Measurements from ENCODE around the gene TCEAL1. TPM values are rescaled to one million over a fixed set of nuclear protein-coding genes. Genes with fewer than 3 reads are reported as not detected.

TCEAL1 gene
- total and polyA plus RNA-seq, 2 donors (not counting 1 experiment from before 2014, with no cell fraction given), result 12.5 to 16.7 TPM

DNA sequence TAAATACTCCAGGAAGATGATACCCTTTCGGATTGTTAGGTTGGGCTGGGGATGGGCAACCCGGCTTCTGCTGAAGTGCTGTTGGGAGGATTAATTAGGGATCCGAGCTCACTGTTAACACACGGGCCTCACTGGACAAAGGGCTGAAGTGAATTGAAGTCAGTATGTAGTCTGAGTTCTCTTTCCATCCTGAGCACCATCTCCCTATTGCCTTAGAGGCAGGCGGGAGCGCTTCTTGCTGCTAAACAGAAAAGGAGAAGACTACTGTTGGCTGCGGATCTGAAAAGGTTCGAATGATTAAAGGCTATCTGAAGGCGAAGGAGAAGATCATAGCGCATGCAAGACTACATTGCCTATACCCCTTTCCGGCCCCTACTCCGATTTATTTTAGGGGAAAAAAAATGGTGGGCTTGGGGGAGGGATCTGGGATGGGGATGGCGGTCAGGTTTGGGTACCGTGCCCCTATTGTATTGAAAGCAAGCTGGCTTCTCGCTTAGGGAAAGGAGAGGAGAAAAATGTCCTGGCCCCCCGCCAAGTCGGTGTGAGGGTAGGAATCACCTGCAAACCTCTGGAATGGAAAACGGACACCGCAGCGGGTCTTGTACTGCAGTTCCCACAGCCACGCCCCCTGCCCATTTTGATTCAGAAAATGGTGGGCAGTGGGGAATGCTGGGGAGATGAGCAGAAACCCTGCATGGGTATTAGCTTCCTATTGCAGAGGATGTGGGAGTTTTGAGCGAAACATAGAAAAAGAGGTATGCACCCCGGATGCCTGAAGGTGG, 35.4 kb downstream of the TCEAL1 start:
- no peak overlapping the region for H3K27ac Mint-ChIP-seq
- Histone ChIP-seq H2AFZ (ENCODE audit: insufficient read depth, low read depth, low read length, poor library complexity, severe bottlenecking) (no peak overlapping the region), H3K9ac (ENCODE audit: low read length) (no peak overlapping the region), H3K27me3 (replicated peaks in 1 of 4; ENCODE audit: control extremely low read depth in 1 of 4, control insufficient read depth in 3 of 4, insufficient read depth in 4 of 4, low read length in 3 of 4) (peaks cover 0 to 5% (median 0%) of the 10 kb centered on the region in 4 experiments), H4K20me1 (ENCODE audit: control insufficient read depth, insufficient read depth, low read length, poor library complexity, severe bottlenecking) (no peaks in the 10 kb centered on the region), H3K9me3 (ENCODE audit: control extremely low read depth in 1 of 3, control insufficient read depth in 2 of 3, insufficient read depth in 1 of 3, low read length in 2 of 3) (no peaks in the 10 kb centered on the region), H3K4me3 (ENCODE audit: control extremely low read depth in 1 of 5, extremely low read depth in 1 of 5, insufficient read depth in 1 of 5, low read depth in 2 of 5, low read length in 4 of 5) (no peak overlapping the region), H3K4me1 (ENCODE audit: control insufficient read depth in 2 of 2, insufficient read depth in 2 of 2, low read length in 2 of 2) (no peaks in the 10 kb centered on the region), H3K79me2 (ENCODE audit: control insufficient read depth, insufficient read depth, low read length) (no peaks in the 10 kb centered on the region), H3K36me3 (replicated peaks in 1 of 2; ENCODE audit: control extremely low read depth in 1 of 2, control insufficient read depth in 1 of 2, extremely low read depth in 1 of 2, insufficient read depth in 2 of 2, low read length in 1 of 2) (no peaks in the 10 kb centered on the region), H3K27ac (ENCODE audit: low read length in 2 of 2) (no peak overlapping the region), H3K4me2 (replicated peaks; ENCODE audit: low read depth, low read length, poor library complexity, severe bottlenecking) (no peak overlapping the region)
- H3K4me1 Mint-ChIP-seq, result no peaks in the 10 kb centered on the region
- CTCF ChIA-PET, result no interaction called here
- no peak for TF ChIP-seq CTCF (IDR thresholded peaks at IDR 0.05)
- WGBS (ENCODE audit: insufficient coverage), result 48% methylated on average over 11 of the region's 23 CpGs
- POLR2A ChIA-PET, result no interaction called here
- ATAC-seq (ENCODE audit: low read depth) (no peak), DNase-seq (no peak)
- H3K4me3 Mint-ChIP-seq, result no peak overlapping the region
- intact Hi-C loops (cut with micrococcal nuclease), result no loop called here
- no peaks in the 10 kb centered on the region for H3K9me3 Mint-ChIP-seq (ENCODE audit: insufficient read depth)
- peaks cover 19% of the 10 kb centered on the region for H3K27me3 Mint-ChIP-seq

DNA sequence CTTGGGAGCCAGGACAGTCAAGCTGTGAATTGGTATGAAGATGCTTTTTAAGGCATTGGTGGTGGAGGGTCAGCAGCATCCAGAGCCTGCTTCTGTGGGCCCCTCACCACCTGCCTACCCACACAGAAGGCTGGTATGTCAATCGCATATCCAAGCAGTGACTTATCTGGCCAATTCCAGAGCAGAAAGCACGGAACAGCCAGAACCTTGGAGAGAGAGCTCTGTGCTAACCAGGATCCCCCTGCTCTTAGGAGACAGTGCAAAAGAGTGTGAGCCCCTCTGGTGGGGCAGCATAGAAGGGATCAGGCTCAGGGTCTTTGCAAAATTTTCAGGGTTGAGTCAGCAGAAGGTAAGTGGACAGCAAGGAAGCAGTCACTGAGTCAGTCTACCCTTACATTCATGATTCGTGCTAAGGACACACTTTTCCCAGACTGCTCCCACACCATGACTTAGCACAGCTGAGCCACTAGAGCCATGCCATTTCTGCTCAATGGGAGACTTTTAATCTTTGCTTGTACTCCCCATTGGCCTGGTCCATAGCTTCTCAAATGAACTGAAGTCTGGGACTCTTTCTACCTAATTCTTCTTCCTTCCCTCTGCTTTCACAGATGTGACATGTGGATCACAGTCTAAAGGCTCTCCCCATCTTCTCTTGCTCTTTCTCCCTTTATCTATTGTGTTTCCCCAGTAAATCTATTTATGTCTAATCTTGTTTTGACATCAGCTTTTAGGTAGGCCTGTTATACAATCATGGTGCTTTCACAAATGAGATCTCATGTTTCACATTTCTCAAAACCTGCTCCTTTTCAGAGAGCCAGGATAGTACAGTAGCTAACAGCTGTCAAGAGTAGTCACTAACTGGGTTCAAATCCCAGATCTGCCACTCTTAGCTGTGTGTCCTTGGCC, 37.7 kb downstream of the TCEAL1 start:
- no peak overlapping the region for H3K27ac ChIP-seq (ENCODE audit: low read length in 2 of 2)
- H3K27me3 ChIP-seq (replicated peaks in 1 of 4; ENCODE audit: control extremely low read depth in 1 of 4, control insufficient read depth in 3 of 4, insufficient read depth in 4 of 4, low read length in 3 of 4), result peaks cover 0 to 5% (median 0%) of the 10 kb centered on the region in 4 experiments
- DNase-seq (no peak), ATAC-seq (ENCODE audit: low read depth) (no peak)
- H4K20me1 ChIP-seq (ENCODE audit: control insufficient read depth, insufficient read depth, low read length, poor library complexity, severe bottlenecking), result no peaks in the 10 kb centered on the region
- H3K4me3 Mint-ChIP-seq, result no peak overlapping the region
- no peaks in the 10 kb centered on the region for H3K4me1 ChIP-seq (ENCODE audit: control insufficient read depth in 2 of 2, insufficient read depth in 2 of 2, low read length in 2 of 2)
- no peak overlapping the region for H3K27ac Mint-ChIP-seq
- TF ChIP-seq EZH2 (IDR thresholded peaks at IDR 0.05; ENCODE audit: borderline replicate concordance, insufficient read depth, low read depth, low read length, poor library complexity, severe bottlenecking), result no peak
- TF ChIP-seq CTCF (IDR thresholded peaks at IDR 0.05), result no peak
- no peaks in the 10 kb centered on the region for H3K79me2 ChIP-seq (ENCODE audit: control insufficient read depth, insufficient read depth, low read length)
- peaks cover 15% of the 10 kb centered on the region for H3K27me3 Mint-ChIP-seq
- no peak overlapping the region for H3K4me3 ChIP-seq (ENCODE audit: control extremely low read depth in 1 of 5, extremely low read depth in 1 of 5, insufficient read depth in 1 of 5, low read depth in 2 of 5, low read length in 4 of 5)
- ChIA-PET POLR2A (no interaction called here), CTCF (no interaction called here)
- no peaks in the 10 kb centered on the region for H3K4me1 Mint-ChIP-seq
- no peak overlapping the region for H3K4me2 ChIP-seq (replicated peaks; ENCODE audit: low read depth, low read length, poor library complexity, severe bottlenecking)
- H2AFZ ChIP-seq (ENCODE audit: insufficient read depth, low read depth, low read length, poor library complexity, severe bottlenecking), result no peak overlapping the region
- no peaks in the 10 kb centered on the region for H3K9me3 Mint-ChIP-seq (ENCODE audit: insufficient read depth)
- H3K9ac ChIP-seq (ENCODE audit: low read length), result no peak overlapping the region
- intact Hi-C loops (cut with micrococcal nuclease), result no loop called here
- no peaks in the 10 kb centered on the region for H3K9me3 ChIP-seq (ENCODE audit: control extremely low read depth in 1 of 3, control insufficient read depth in 2 of 3, insufficient read depth in 1 of 3, low read length in 2 of 3)
- no peaks in the 10 kb centered on the region for H3K36me3 ChIP-seq (replicated peaks in 1 of 2; ENCODE audit: control extremely low read depth in 1 of 2, control insufficient read depth in 1 of 2, extremely low read depth in 1 of 2, insufficient read depth in 2 of 2, low read length in 1 of 2)
- WGBS (ENCODE audit: insufficient coverage), result 92% methylated on average over 2 of the region's 3 CpGs
